GM23338 (cell line): ENCODE data around the gene RAB3IL1. TPM values are rescaled to one million over a fixed set of nuclear protein-coding genes. Genes with fewer than 3 reads are reported as not detected.

ENCODE experiments used
- ATAC-seq: fragments of 200-7000 bp; cut with Tn5 transposase; 3 replicates; pipeline ENCODE4 v1.9.1; 2020
- DNase-seq: peaks from one replicate; pipeline ENCODE4 v3.0.0-alpha.2; 2015; ENCODE audit warnings: low spot score
- H2AFZ ChIP-seq: fragments of 200-600 bp; sonication (generic); 2 replicates; pipeline ENCODE4 v1.8.0; 2016; ENCODE audit warnings: antibody characterized with exemption, mild to moderate bottlenecking, moderate library complexity
- H3F3A ChIP-seq: fragments of 200-600 bp; sonication (generic); replicated peaks from 2 replicates; pipeline ENCODE4 v1.8.0; 2017; ENCODE audit warnings: antibody characterized with exemption, mixed run types, low read depth
- H3K27ac ChIP-seq: fragments of 200-600 bp; sonication (generic); 2 replicates; pipeline ENCODE4 v1.6.1; 2016; ENCODE audit warnings: low read depth
- H3K27me3 ChIP-seq: fragments of 200-600 bp; sonication (generic); 2 replicates; pipeline ENCODE4 v1.8.0; 2016; ENCODE audit warnings: mild to moderate bottlenecking, mixed run types, moderate library complexity; ENCODE audit not compliant: insufficient read depth
- H3K36me3 ChIP-seq: fragments of 200-600 bp; sonication (generic); 2 replicates; pipeline ENCODE4 v1.8.0; 2016; ENCODE audit warnings: mild to moderate bottlenecking; ENCODE audit not compliant: insufficient read depth
- H3K4me1 ChIP-seq: fragments of 200-600 bp; sonication (generic); 2 replicates; pipeline ENCODE4 v1.8.0; 2016; ENCODE audit warnings: mild to moderate bottlenecking, moderate library complexity; ENCODE audit not compliant: insufficient read depth
- H3K4me2 ChIP-seq: fragments of 200-600 bp; sonication (generic); 2 replicates; pipeline ENCODE4 v1.7.1; 2017; ENCODE audit warnings: mixed run types
- H3K4me3 ChIP-seq: fragments of 200-600 bp; sonication (generic); 2 replicates; pipeline ENCODE4 v1.6.1; 2016; ENCODE audit warnings: mixed run types
- H3K79me2 ChIP-seq: fragments of 200-600 bp; sonication (generic); replicated peaks from 2 replicates; pipeline ENCODE4 v1.8.0; 2017; ENCODE audit warnings: mild to moderate bottlenecking; ENCODE audit not compliant: insufficient read depth
- H3K9me2 ChIP-seq: fragments of 200-600 bp; sonication (generic); 2 replicates; pipeline ENCODE4 v1.8.0; 2017; ENCODE audit not compliant: insufficient read depth
- H4K20me1 ChIP-seq: fragments of 200-600 bp; sonication (generic); replicated peaks from 2 replicates; pipeline ENCODE4 v1.8.0; 2017; ENCODE audit warnings: mild to moderate bottlenecking; ENCODE audit not compliant: insufficient read depth
- H3K27ac Mint-ChIP-seq: 2 replicates; pipeline ENCODE4 v1.8.0; 2020; ENCODE audit warnings: inconsistent platforms, mild to moderate bottlenecking, moderate library complexity, mixed read lengths
- H3K27me3 Mint-ChIP-seq: 3 replicates; pipeline ENCODE4 v1.8.0; 2022; ENCODE audit warnings: low read depth, mild to moderate bottlenecking, moderate library complexity, mixed read lengths, inconsistent platforms; ENCODE audit not compliant: insufficient read depth, poor library complexity
- H3K36me3 Mint-ChIP-seq: 3 replicates; pipeline ENCODE4 v1.8.0; 2021; ENCODE audit warnings: low read depth, mild to moderate bottlenecking, inconsistent platforms, moderate library complexity, mixed read lengths
- H3K4me1 Mint-ChIP-seq: 3 replicates; pipeline ENCODE4 v1.8.0; 2020; ENCODE audit warnings: mild to moderate bottlenecking, inconsistent platforms, mixed read lengths
- H3K4me3 Mint-ChIP-seq: 3 replicates; pipeline ENCODE4 v1.8.0; 2021; ENCODE audit warnings: moderate library complexity, mild to moderate bottlenecking, inconsistent platforms, mixed read lengths
- H3K9me3 Mint-ChIP-seq: 3 replicates; pipeline ENCODE4 v1.8.0; 2020; ENCODE audit warnings: moderate library complexity, mild to moderate bottlenecking, inconsistent platforms, mixed read lengths
- CREB1 ChIP-seq: fragments of 250-450 bp; sonication (Bioruptor Pico); IDR thresholded peaks from 2 replicates; pipeline ENCODE4 v1.5.0; 2020; ENCODE audit warnings: low read depth, mild to moderate bottlenecking, moderate library complexity
- EZH2 ChIP-seq: fragments of 200-600 bp; sonication (generic); IDR thresholded peaks from one replicate; pipeline ENCODE4 v1.8.0; 2017; ENCODE audit warnings: antibody characterized with exemption, mild to moderate bottlenecking, low read depth; ENCODE audit not compliant: unreplicated experiment
- EZH2phosphoT487 ChIP-seq: fragments of 200-600 bp; sonication (generic); IDR thresholded peaks from one replicate; pipeline ENCODE4 v1.8.1; 2018; ENCODE audit warnings: antibody characterized with exemption; ENCODE audit not compliant: unreplicated experiment
- JUNB ChIP-seq: IDR thresholded peaks from one replicate; pipeline ENCODE4 v1.6.1; 2016; ENCODE audit warnings: antibody characterized with exemption; ENCODE audit not compliant: unreplicated experiment
- NANOG ChIP-seq: IDR thresholded peaks from 2 replicates; pipeline ENCODE4 v1.6.1; 2016; ENCODE audit warnings: antibody characterized with exemption, borderline replicate concordance
- POLR2AphosphoS5 ChIP-seq: IDR thresholded peaks from 2 replicates; pipeline ENCODE4 v1.6.1; 2016; ENCODE audit warnings: antibody characterized with exemption, low read depth
- STAT1 ChIP-seq: IDR thresholded peaks from one replicate; pipeline ENCODE4 v1.6.1; 2016; ENCODE audit warnings: antibody characterized with exemption; ENCODE audit not compliant: unreplicated experiment
- ZNF114 ChIP-seq: fragments of 250-450 bp; sonication (Bioruptor Pico); IDR thresholded peaks from 2 replicates; pipeline ENCODE4 v1.5.0; 2020; ENCODE audit warnings: mild to moderate bottlenecking, moderate library complexity
- ZNF331 ChIP-seq: fragments of 250-450 bp; sonication (Bioruptor Pico); IDR thresholded peaks from 2 replicates; pipeline ENCODE4 v1.5.0; 2020; ENCODE audit warnings: low read depth, mild to moderate bottlenecking, moderate library complexity
- polyA plus RNA-seq: library from polyadenylated mRNA; unstranded; fragments of >200 nt; fragmentation: Nextera tagmentation; extraction: Ambion mirVana; gene quantifications from 2 replicates; pipeline ENCODE4 v1.2.1, GENCODE V29; 2016
- total RNA-seq: library from RNA; depleted of rRNA; stranded (reverse); fragments of >200 nt; shearing (Covaris generic); gene quantifications from 2 replicates; pipeline ENCODE4 v1.2.3, GENCODE V29; 2014
- TF ChIP-seq, protein P1 (sequence below): IDR thresholded peaks from 2 replicates; pipeline ENCODE4 v1.6.1; 2016; ENCODE audit warnings: antibody characterized with exemption
- TF ChIP-seq, protein P2 (sequence below): fragments of 250-450 bp; sonication (Bioruptor Pico); IDR thresholded peaks from 2 replicates; pipeline ENCODE4 v1.5.0; 2020; ENCODE audit warnings: mild to moderate bottlenecking, moderate library complexity
- TF ChIP-seq, protein P3 (sequence below): IDR thresholded peaks from one replicate; pipeline ENCODE4 v1.6.1; 2018; ENCODE audit warnings: antibody characterized with exemption; ENCODE audit not compliant: unreplicated experiment
- TF ChIP-seq, protein P4 (sequence below), 2 experiments: fragments of 200-600 bp in 1 of 2; sonication (generic) in 1 of 2; conservative IDR thresholded peaks; 2 replicates each; pipeline versions ENCODE4 v1.5.1 to v1.6.1; 2016 to 2017; ENCODE audit warnings: antibody characterized with exemption in 2 of 2, low read depth in 2 of 2, mild to moderate bottlenecking in 2 of 2, moderate library complexity in 1 of 2

RAB3IL1 gene
- total and polyA plus RNA-seq, 2 experiments from 2014 or later = 2.7 to 3.4 TPM

DNA sequence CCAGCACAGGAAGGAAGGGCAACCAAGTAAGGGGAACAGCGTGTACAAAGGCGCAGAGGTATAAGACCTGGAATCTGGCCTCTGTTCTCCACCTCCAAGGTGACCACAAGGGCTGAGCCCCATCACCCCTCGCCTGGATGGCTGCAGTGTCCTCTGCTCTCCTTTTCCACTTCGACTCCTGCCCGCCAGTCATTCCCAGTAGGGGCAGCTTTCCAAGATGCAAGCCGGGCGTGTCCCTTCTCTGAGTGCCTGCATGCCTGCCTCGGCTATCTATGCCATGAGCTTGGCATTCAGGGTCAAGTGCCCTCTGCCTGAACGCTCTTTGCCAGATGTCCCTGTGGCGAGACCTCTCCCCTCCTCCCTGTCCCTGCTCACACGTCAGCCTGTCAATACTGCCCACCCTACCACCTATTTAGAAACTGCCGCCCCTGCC, 43.0 kb downstream of the RAB3IL1 start:
- no peak for DNase-seq
- H3K9me2 ChIP-seq = no peaks in the 10 kb centered on the region
- no peak overlapping the region for H3K27ac ChIP-seq
- TF ChIP-seq, protein P1, sequence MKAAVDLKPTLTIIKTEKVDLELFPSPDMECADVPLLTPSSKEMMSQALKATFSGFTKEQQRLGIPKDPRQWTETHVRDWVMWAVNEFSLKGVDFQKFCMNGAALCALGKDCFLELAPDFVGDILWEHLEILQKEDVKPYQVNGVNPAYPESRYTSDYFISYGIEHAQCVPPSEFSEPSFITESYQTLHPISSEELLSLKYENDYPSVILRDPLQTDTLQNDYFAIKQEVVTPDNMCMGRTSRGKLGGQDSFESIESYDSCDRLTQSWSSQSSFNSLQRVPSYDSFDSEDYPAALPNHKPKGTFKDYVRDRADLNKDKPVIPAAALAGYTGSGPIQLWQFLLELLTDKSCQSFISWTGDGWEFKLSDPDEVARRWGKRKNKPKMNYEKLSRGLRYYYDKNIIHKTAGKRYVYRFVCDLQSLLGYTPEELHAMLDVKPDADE = no peak
- TF ChIP-seq, protein P2, sequence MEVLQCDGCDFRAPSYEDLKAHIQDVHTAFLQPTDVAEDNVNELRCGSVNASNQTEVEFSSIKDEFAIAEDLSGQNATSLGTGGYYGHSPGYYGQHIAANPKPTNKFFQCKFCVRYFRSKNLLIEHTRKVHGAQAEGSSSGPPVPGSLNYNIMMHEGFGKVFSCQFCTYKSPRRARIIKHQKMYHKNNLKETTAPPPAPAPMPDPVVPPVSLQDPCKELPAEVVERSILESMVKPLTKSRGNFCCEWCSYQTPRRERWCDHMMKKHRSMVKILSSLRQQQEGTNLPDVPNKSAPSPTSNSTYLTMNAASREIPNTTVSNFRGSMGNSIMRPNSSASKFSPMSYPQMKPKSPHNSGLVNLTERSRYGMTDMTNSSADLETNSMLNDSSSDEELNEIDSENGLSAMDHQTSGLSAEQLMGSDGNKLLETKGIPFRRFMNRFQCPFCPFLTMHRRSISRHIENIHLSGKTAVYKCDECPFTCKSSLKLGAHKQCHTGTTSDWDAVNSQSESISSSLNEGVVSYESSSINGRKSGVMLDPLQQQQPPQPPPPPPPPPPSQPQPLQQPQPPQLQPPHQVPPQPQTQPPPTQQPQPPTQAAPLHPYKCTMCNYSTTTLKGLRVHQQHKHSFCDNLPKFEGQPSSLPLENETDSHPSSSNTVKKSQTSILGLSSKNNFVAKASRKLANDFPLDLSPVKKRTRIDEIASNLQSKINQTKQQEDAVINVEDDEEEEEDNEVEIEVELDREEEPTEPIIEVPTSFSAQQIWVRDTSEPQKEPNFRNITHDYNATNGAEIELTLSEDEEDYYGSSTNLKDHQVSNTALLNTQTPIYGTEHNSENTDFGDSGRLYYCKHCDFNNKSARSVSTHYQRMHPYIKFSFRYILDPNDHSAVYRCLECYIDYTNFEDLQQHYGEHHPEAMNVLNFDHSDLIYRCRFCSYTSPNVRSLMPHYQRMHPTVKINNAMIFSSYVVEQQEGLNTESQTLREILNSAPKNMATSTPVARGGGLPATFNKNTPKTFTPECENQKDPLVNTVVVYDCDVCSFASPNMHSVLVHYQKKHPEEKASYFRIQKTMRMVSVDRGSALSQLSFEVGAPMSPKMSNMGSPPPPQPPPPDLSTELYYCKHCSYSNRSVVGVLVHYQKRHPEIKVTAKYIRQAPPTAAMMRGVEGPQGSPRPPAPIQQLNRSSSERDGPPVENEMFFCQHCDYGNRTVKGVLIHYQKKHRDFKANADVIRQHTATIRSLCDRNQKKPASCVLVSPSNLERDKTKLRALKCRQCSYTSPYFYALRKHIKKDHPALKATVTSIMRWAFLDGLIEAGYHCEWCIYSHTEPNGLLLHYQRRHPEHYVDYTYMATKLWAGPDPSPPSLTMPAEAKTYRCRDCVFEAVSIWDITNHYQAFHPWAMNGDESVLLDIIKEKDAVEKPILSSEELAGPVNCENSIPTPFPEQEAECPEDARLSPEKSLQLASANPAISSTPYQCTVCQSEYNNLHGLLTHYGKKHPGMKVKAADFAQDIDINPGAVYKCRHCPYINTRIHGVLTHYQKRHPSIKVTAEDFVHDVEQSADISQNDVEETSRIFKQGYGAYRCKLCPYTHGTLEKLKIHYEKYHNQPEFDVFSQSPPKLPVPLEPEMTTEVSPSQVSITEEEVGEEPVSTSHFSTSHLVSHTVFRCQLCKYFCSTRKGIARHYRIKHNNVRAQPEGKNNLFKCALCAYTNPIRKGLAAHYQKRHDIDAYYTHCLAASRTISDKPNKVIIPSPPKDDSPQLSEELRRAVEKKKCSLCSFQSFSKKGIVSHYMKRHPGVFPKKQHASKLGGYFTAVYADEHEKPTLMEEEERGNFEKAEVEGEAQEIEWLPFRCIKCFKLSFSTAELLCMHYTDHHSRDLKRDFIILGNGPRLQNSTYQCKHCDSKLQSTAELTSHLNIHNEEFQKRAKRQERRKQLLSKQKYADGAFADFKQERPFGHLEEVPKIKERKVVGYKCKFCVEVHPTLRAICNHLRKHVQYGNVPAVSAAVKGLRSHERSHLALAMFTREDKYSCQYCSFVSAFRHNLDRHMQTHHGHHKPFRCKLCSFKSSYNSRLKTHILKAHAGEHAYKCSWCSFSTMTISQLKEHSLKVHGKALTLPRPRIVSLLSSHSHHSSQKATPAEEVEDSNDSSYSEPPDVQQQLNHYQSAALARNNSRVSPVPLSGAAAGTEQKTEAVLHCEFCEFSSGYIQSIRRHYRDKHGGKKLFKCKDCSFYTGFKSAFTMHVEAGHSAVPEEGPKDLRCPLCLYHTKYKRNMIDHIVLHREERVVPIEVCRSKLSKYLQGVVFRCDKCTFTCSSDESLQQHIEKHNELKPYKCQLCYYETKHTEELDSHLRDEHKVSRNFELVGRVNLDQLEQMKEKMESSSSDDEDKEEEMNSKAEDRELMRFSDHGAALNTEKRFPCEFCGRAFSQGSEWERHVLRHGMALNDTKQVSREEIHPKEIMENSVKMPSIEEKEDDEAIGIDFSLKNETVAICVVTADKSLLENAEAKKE (CRISPR knock-in tag) = no peak
- TF ChIP-seq POLR2AphosphoS5 (no peak), JUNB (no peak), EZH2phosphoT487 (no peak), ZNF331 (no peak), STAT1 (no peak), CREB1 (CRISPR knock-in tag) (no peak), NANOG (no peak), EZH2 (no peak), ZNF114 (CRISPR knock-in tag) (no peak)
- TF ChIP-seq, protein P3, sequence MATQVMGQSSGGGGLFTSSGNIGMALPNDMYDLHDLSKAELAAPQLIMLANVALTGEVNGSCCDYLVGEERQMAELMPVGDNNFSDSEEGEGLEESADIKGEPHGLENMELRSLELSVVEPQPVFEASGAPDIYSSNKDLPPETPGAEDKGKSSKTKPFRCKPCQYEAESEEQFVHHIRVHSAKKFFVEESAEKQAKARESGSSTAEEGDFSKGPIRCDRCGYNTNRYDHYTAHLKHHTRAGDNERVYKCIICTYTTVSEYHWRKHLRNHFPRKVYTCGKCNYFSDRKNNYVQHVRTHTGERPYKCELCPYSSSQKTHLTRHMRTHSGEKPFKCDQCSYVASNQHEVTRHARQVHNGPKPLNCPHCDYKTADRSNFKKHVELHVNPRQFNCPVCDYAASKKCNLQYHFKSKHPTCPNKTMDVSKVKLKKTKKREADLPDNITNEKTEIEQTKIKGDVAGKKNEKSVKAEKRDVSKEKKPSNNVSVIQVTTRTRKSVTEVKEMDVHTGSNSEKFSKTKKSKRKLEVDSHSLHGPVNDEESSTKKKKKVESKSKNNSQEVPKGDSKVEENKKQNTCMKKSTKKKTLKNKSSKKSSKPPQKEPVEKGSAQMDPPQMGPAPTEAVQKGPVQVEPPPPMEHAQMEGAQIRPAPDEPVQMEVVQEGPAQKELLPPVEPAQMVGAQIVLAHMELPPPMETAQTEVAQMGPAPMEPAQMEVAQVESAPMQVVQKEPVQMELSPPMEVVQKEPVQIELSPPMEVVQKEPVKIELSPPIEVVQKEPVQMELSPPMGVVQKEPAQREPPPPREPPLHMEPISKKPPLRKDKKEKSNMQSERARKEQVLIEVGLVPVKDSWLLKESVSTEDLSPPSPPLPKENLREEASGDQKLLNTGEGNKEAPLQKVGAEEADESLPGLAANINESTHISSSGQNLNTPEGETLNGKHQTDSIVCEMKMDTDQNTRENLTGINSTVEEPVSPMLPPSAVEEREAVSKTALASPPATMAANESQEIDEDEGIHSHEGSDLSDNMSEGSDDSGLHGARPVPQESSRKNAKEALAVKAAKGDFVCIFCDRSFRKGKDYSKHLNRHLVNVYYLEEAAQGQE = no peak
- TF ChIP-seq, protein P4, sequence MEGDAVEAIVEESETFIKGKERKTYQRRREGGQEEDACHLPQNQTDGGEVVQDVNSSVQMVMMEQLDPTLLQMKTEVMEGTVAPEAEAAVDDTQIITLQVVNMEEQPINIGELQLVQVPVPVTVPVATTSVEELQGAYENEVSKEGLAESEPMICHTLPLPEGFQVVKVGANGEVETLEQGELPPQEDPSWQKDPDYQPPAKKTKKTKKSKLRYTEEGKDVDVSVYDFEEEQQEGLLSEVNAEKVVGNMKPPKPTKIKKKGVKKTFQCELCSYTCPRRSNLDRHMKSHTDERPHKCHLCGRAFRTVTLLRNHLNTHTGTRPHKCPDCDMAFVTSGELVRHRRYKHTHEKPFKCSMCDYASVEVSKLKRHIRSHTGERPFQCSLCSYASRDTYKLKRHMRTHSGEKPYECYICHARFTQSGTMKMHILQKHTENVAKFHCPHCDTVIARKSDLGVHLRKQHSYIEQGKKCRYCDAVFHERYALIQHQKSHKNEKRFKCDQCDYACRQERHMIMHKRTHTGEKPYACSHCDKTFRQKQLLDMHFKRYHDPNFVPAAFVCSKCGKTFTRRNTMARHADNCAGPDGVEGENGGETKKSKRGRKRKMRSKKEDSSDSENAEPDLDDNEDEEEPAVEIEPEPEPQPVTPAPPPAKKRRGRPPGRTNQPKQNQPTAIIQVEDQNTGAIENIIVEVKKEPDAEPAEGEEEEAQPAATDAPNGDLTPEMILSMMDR (conservative IDR thresholded peaks at IDR 0.05; ENCODE audit: low read depth in 2 of 2) = no peak
- H3K79me2 ChIP-seq = no peaks in the 10 kb centered on the region
- ATAC-seq = no peak
- H3K27me3 Mint-ChIP-seq = peaks cover 17% of the 10 kb centered on the region
- H3K36me3 Mint-ChIP-seq = no peaks in the 10 kb centered on the region; the same call in 2 of the 3 replicates
- no peak overlapping the region for H3K4me3 ChIP-seq
- H3K36me3 ChIP-seq = no peaks in the 10 kb centered on the region; the same call in 1 of the 2 replicates
- H2AFZ ChIP-seq = no peak overlapping the region
- H3K4me1 Mint-ChIP-seq = peaks cover 33% of the 10 kb centered on the region
- H3K27me3 ChIP-seq = no peaks in the 10 kb centered on the region
- H3K27ac Mint-ChIP-seq = no peak overlapping the region
- H3K4me3 Mint-ChIP-seq = no peak overlapping the region
- H3F3A ChIP-seq = peaks cover 12% of the 10 kb centered on the region; the same call in 1 of the 2 replicates
- peaks cover 20% of the 10 kb centered on the region for H3K4me1 ChIP-seq
- no peaks in the 10 kb centered on the region for H3K9me3 Mint-ChIP-seq
- no peaks in the 10 kb centered on the region for H4K20me1 ChIP-seq
- H3K4me2 ChIP-seq = 0 out of 2 replicates have a peak overlapping the region, but pooled peaks have one; percentile 6
